SK-N-SH (cell line): ENCODE data around the gene CCDC171. TPM values are rescaled to one million over a fixed set of nuclear protein-coding genes. Genes with fewer than 3 reads are reported as not detected.

Source experiments
- CTCF ChIA-PET: fragments of 300-600, 350-600 bp; formaldehyde crosslinking; extraction: SDS; loops from one replicate; lab custom pipeline; 2021; lab: Yijun Ruan, JAX
- POLR2A ChIA-PET: fragments of 350-600 bp; sonication (Branson Sonifier 250); formaldehyde crosslinking; extraction: SDS; loops from one replicate; lab custom pipeline; 2020; ENCODE audit warnings: antibody characterized with exemption, inconsistent platforms; lab: Yijun Ruan, JAX
- DNase-seq: peaks from one replicate; pipeline ENCODE4 v3.0.0; 2012
- H2AFZ ChIP-seq: fragments of 200-600 bp; sonication (generic); 2 replicates; pipeline ENCODE4 v1.8.1; 2016; ENCODE audit warnings: antibody characterized with exemption, mild to moderate bottlenecking, low read depth
- H3F3A ChIP-seq: fragments of 200-600 bp; sonication (generic); replicated peaks from 2 replicates; pipeline ENCODE3; 2016; ENCODE audit warnings: antibody characterized with exemption, mild to moderate bottlenecking; ENCODE audit not compliant: insufficient read depth
- H3K27ac ChIP-seq, 2 experiments: fragments of 200-500 bp in 1 of 2; fragments of 200-600 bp in 1 of 2; sonication (Bioruptor generic) in 1 of 2; sonication (generic), shearing (Covaris generic) in 1 of 2; 2 replicates each; pipeline versions ENCODE4 v1.5.1 to v1.6.1; 2014 to 2016; ENCODE audit warnings: low read depth in 2 of 2, inconsistent platforms in 1 of 2, low read length in 1 of 2, mild to moderate bottlenecking in 1 of 2, mixed read lengths in 1 of 2
- H3K27me3 ChIP-seq: fragments of 200-600 bp; sonication (generic), shearing (Covaris generic); 2 replicates; pipeline ENCODE4 v1.6.1; 2016; ENCODE audit warnings: mixed run types; ENCODE audit not compliant: insufficient read depth
- H3K36me3 ChIP-seq, 2 experiments: fragments of 200-500 bp in 1 of 2; fragments of 200-600 bp in 1 of 2; sonication (Bioruptor generic) in 1 of 2; sonication (generic) in 1 of 2; replicated peaks in 1 of 2; 2 replicates each; pipeline versions ENCODE3 to v1.5.1; 2014 to 2016; ENCODE audit warnings: low read length in 1 of 2, mild to moderate bottlenecking in 1 of 2; ENCODE audit not compliant: insufficient read depth in 2 of 2, control insufficient read depth in 1 of 2
- H3K4me1 ChIP-seq, 2 experiments: fragments of 200-500 bp in 1 of 2; fragments of 200-600 bp in 1 of 2; sonication (Bioruptor generic) in 1 of 2; sonication (generic), shearing (Covaris generic) in 1 of 2; 2 replicates each; pipeline versions ENCODE4 v1.5.1 to v1.6.1; 2014 to 2016; ENCODE audit warnings: low read depth in 1 of 2, low read length in 1 of 2, mixed run types in 1 of 2; ENCODE audit not compliant: insufficient read depth in 2 of 2, control insufficient read depth in 1 of 2
- H3K4me2 ChIP-seq: fragments of 200-600 bp; sonication (generic), shearing (Covaris generic); 2 replicates; pipeline ENCODE4 v1.6.1; 2017; ENCODE audit warnings: mixed run types
- H3K4me3 ChIP-seq, 2 experiments: fragments of 200-500 bp in 1 of 2; fragments of 200-600 bp in 1 of 2; sonication (Bioruptor generic) in 1 of 2; sonication (generic), shearing (Covaris generic) in 1 of 2; 2 replicates each; pipeline versions ENCODE4 v1.5.1 to v1.8.1; 2014 to 2016; ENCODE audit warnings: low read depth in 2 of 2, inconsistent platforms in 1 of 2, low read length in 1 of 2, mild to moderate bottlenecking in 1 of 2, mixed read lengths in 1 of 2, moderate library complexity in 1 of 2
- H3K79me2 ChIP-seq: fragments of 200-600 bp; sonication (generic); 2 replicates; pipeline ENCODE4 v1.8.1; 2017; ENCODE audit warnings: mild to moderate bottlenecking; ENCODE audit not compliant: insufficient read depth
- H3K9ac ChIP-seq: fragments of 200-600 bp; sonication (generic); 2 replicates; pipeline ENCODE4 v1.6.1; 2017; ENCODE audit warnings: mixed run types
- H3K9me2 ChIP-seq: fragments of 200-600 bp; sonication (generic); 2 replicates; pipeline ENCODE4 v1.6.1; 2017; ENCODE audit warnings: mixed run types
- H3K9me3 ChIP-seq: fragments of 200-600 bp; sonication (generic); 2 replicates; pipeline ENCODE4 v1.6.1; 2017; ENCODE audit warnings: mixed run types, mild to moderate bottlenecking, moderate library complexity
- H4K20me1 ChIP-seq: fragments of 200-600 bp; sonication (generic); 2 replicates; pipeline ENCODE4 v1.6.1; 2017; ENCODE audit warnings: mild to moderate bottlenecking, mixed run types; ENCODE audit not compliant: insufficient read depth
- CTCF ChIP-seq: fragments of 200-600 bp; sonication (generic); IDR thresholded peaks from 2 replicates; pipeline ENCODE4 v1.6.1; 2017; ENCODE audit warnings: antibody characterized with exemption, mild to moderate bottlenecking, moderate library complexity
- EP300 ChIP-seq, 2 experiments: IDR thresholded peaks; 2 replicates each; pipeline versions ENCODE4 v1.4.0 to v1.6.1; 2012; ENCODE audit warnings: borderline replicate concordance in 1 of 2, low read depth in 1 of 2, low read length in 1 of 2
- EZH2phosphoT487 ChIP-seq: fragments of 200-600 bp; sonication (generic); IDR thresholded peaks from 2 replicates; pipeline ENCODE4 v1.6.1; 2017; ENCODE audit warnings: low read depth, mixed run types, mild to moderate bottlenecking, antibody characterized with exemption, moderate library complexity, borderline replicate concordance
- FOSL2 ChIP-seq: IDR thresholded peaks from 2 replicates; pipeline ENCODE4 v1.4.0; 2012; ENCODE audit warnings: low read depth, mild to moderate bottlenecking, moderate library complexity, borderline replicate concordance
- FOXJ3 ChIP-seq: sonication (generic); formaldehyde crosslinking; IDR thresholded peaks from 2 replicates; pipeline ENCODE4 v1.5.1; 2020; ENCODE audit warnings: mild to moderate bottlenecking, missing genetic modification reagents
- MEF2A ChIP-seq: IDR thresholded peaks from 2 replicates; pipeline ENCODE4 v1.4.0; 2012; ENCODE audit warnings: low read depth, borderline replicate concordance
- MXI1 ChIP-seq: IDR thresholded peaks from 2 replicates; pipeline ENCODE4 v1.6.1; 2012; ENCODE audit warnings: mild to moderate bottlenecking, low read depth, low read length, improper control_type of control experiment
- NFIC ChIP-seq: IDR thresholded peaks from 2 replicates; pipeline ENCODE4 v1.4.0; 2012; ENCODE audit warnings: borderline replicate concordance
- NRF1 ChIP-seq: IDR thresholded peaks from 2 replicates; pipeline ENCODE4 v1.6.1; 2012; ENCODE audit warnings: low read depth, mild to moderate bottlenecking, low read length
- PBX3 ChIP-seq: IDR thresholded peaks from 2 replicates; pipeline ENCODE4; 2012
- RAD21 ChIP-seq: IDR thresholded peaks from 2 replicates; pipeline ENCODE4 v1.6.1; 2012; ENCODE audit warnings: mild to moderate bottlenecking, low read length
- RCOR1 ChIP-seq: fragments of 150-350 bp; IDR thresholded peaks from 2 replicates; pipeline ENCODE4 v1.6.1; 2017; ENCODE audit warnings: antibody characterized with exemption, low read length
- RFX5 ChIP-seq: IDR thresholded peaks from 2 replicates; pipeline ENCODE4 v1.6.1; 2012; ENCODE audit warnings: mild to moderate bottlenecking, improper control_type of control experiment, low read length
- RXRA ChIP-seq: IDR thresholded peaks from 2 replicates; pipeline ENCODE4 v1.4.0; 2012; ENCODE audit warnings: low read depth, mild to moderate bottlenecking, borderline replicate concordance
- SIN3A ChIP-seq: IDR thresholded peaks from 2 replicates; pipeline ENCODE4 v1.6.1; 2012; ENCODE audit warnings: low read depth, mild to moderate bottlenecking, low read length, moderate library complexity, borderline replicate concordance
- TCF12 ChIP-seq: IDR thresholded peaks from 2 replicates; pipeline ENCODE4 v1.4.0; 2012
- USF1 ChIP-seq: IDR thresholded peaks from 2 replicates; pipeline ENCODE4 v1.4.0; 2012; ENCODE audit warnings: low read depth, borderline replicate concordance
- YY1 ChIP-seq: IDR thresholded peaks from 2 replicates; pipeline ENCODE4 v1.4.0; 2012; ENCODE audit warnings: low read depth, mild to moderate bottlenecking
- WGBS: methylation state at CpG from one replicate; pipeline ENCODE4 v1.1.6; 2017; ENCODE audit warnings: low lambda C conversion rate; 5-methylcytosine and 5-hydroxymethylcytosine counted together
- polyA plus RNA-seq, 3 experiments: library from polyadenylated mRNA; depleted of rRNA; stranded (reverse); fragments of >200 nt; gene quantifications; 2 replicates each; pipeline ENCODE4 v1.2.3, GENCODE V29; 2012
- TF ChIP-seq, protein P1 (sequence below): IDR thresholded peaks from 2 replicates; pipeline ENCODE4 v1.6.1; 2012; ENCODE audit warnings: mild to moderate bottlenecking, low read depth, low read length, moderate library complexity
- TF ChIP-seq, protein P2 (sequence below): fragments of 150-350 bp; IDR thresholded peaks from 2 replicates; pipeline ENCODE4 v1.6.1; 2017; ENCODE audit warnings: antibody characterized with exemption, low read length, low read depth, borderline replicate concordance

CCDC171 gene
- polyA plus RNA-seq, 1 of the 3 experiments (the other 2 are of a cell fraction) = 0.54 TPM

DNA sequence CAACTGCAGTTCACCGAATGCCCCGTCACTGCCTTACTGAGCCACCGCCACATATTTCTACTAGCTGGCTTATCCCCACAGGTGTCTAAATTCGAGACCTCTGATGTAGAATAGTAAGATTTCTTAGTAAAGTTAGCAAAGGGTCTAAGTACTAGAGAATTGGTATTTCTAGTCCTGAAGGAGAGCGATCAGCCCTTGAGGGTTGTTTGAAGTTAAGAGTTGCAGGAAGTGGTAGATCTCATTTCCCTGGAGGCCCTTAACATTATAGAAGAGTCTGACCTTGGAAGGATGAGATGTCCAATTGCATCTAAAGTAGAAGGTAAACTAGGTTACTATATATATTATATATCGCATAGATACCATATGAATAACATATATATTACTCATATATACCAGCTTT is 451.8 kb downstream of the CCDC171 start (continued):
- no peak for TF ChIP-seq CTCF
- no peak for TF ChIP-seq YY1
- no peak for TF ChIP-seq EP300 (IDR thresholded peaks at IDR 0.05; ENCODE audit: borderline replicate concordance in 1 of 2, low read depth in 1 of 2, low read length in 1 of 2)
- no peak for TF ChIP-seq SIN3A
- TF ChIP-seq EZH2phosphoT487 = no peak
- no peak for TF ChIP-seq PBX3
- TF ChIP-seq NRF1 = no peak
- TF ChIP-seq, protein P1, sequence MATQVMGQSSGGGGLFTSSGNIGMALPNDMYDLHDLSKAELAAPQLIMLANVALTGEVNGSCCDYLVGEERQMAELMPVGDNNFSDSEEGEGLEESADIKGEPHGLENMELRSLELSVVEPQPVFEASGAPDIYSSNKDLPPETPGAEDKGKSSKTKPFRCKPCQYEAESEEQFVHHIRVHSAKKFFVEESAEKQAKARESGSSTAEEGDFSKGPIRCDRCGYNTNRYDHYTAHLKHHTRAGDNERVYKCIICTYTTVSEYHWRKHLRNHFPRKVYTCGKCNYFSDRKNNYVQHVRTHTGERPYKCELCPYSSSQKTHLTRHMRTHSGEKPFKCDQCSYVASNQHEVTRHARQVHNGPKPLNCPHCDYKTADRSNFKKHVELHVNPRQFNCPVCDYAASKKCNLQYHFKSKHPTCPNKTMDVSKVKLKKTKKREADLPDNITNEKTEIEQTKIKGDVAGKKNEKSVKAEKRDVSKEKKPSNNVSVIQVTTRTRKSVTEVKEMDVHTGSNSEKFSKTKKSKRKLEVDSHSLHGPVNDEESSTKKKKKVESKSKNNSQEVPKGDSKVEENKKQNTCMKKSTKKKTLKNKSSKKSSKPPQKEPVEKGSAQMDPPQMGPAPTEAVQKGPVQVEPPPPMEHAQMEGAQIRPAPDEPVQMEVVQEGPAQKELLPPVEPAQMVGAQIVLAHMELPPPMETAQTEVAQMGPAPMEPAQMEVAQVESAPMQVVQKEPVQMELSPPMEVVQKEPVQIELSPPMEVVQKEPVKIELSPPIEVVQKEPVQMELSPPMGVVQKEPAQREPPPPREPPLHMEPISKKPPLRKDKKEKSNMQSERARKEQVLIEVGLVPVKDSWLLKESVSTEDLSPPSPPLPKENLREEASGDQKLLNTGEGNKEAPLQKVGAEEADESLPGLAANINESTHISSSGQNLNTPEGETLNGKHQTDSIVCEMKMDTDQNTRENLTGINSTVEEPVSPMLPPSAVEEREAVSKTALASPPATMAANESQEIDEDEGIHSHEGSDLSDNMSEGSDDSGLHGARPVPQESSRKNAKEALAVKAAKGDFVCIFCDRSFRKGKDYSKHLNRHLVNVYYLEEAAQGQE = no peak
- TF ChIP-seq, all 33 proteins: peak for 0

GRCh38 chr9:16010221-16010620 is 457.4 kb downstream of the CCDC171 start:
- no peak for DNase-seq
- Histone ChIP-seq H2AFZ (no peak overlapping the region), H3K9me3 (no peaks in the 10 kb centered on the region), H3K27me3 (no peaks in the 10 kb centered on the region), H3K4me2 (no peak overlapping the region), H3K36me3 (no peaks in the 10 kb centered on the region), H3K9ac (no peak overlapping the region), H3K9me2 (no peaks in the 10 kb centered on the region), H3K79me2 (no peaks in the 10 kb centered on the region), H3K27ac (no peak overlapping the region), H4K20me1 (no peaks in the 10 kb centered on the region)
- POLR2A ChIA-PET = no interaction called here
- TF ChIP-seq USF1 = no peak
- no peak for TF ChIP-seq SIN3A
- no peak for TF ChIP-seq TCF12
- no peak for TF ChIP-seq RCOR1
- TF ChIP-seq FOXJ3 (CRISPR knock-in tag) = no peak
- no peak for TF ChIP-seq YY1
- no peak for TF ChIP-seq MEF2A
- no peak for TF ChIP-seq RAD21
- TF ChIP-seq NRF1 = no peak
- TF ChIP-seq, protein P2, sequence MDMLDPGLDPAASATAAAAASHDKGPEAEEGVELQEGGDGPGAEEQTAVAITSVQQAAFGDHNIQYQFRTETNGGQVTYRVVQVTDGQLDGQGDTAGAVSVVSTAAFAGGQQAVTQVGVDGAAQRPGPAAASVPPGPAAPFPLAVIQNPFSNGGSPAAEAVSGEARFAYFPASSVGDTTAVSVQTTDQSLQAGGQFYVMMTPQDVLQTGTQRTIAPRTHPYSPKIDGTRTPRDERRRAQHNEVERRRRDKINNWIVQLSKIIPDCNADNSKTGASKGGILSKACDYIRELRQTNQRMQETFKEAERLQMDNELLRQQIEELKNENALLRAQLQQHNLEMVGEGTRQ = no peak
- TF ChIP-seq EP300 (IDR thresholded peaks at IDR 0.05; ENCODE audit: borderline replicate concordance in 1 of 2, low read depth in 1 of 2, low read length in 1 of 2) = no peak
- TF ChIP-seq NFIC = no peak
- no peak for TF ChIP-seq PBX3
- TF ChIP-seq RFX5 = no peak
- TF ChIP-seq RXRA = no peak
- no peak for TF ChIP-seq FOSL2
- no peak for TF ChIP-seq MXI1
- TF ChIP-seq, all 33 proteins: peak for 0
- WGBS = 83% methylated on average over 4 of the region's 4 CpGs
- Histone ChIP-seq H3F3A (peaks cover 8% of the 10 kb centered on the region), H3K4me3 (no peak overlapping the region), H3K4me1 (peaks cover 0 to 22% of the 10 kb centered on the region in 2 experiments; a peak in 1 of 4 replicates)
- CTCF ChIA-PET = no interaction called here
